ENCODE data around the gene ZNF267.

Gene ZNF267

DNA sequence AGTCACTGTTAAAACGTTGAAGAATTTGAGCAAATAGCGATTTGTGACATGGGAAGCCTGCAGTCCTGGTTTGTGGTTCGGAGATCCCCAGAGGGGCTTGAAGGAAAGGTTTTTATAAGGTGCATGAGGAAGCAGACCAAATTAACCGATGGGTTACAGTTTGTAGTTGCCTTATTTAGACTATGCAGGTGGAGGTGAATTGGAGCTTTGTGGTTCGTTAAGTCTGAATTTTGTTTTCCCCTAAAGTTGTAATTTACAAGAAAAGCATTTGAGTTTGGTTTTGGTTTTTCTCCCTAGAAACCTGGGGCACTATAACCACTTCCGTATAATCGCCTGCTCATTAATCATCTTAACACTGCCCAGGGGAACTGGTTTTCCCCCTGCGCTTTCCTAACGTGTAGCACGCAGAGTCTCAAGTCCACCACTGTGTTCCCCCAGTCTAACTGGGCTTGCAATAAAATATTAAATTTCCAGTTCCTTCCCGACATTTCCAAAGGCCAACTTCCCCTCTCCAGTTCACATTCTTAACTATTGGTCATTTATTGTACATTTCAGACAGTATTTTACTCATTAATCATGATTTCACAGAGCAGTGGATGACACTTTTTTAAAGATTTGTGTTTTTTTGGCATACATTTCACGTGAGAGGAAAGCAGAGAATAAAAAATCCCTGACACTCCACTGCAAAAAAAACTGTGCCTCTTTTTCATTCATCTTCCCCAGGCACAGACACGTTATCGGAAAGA lies 932 bp downstream of the ZNF267 start:
- TF ChIP-seq ZNF274 (IDR thresholded peaks at IDR 0.05; ENCODE audit: low read depth, low read length): no peak
- TF ChIP-seq YY1 (IDR thresholded peaks at IDR 0.05; ENCODE audit: insufficient read depth, insufficient read length): no peak
- no peak for TF ChIP-seq SUZ12 (IDR thresholded peaks at IDR 0.05; ENCODE audit: extremely low read depth, insufficient read depth, insufficient read length)
- H3K9ac ChIP-seq (ENCODE audit: insufficient read length, low read depth): peak overlapping the region; percentile 96
- no peaks in the 10 kb centered on the region; the same call in 1 of the 2 replicates for H3K9me3 ChIP-seq (ENCODE audit: insufficient read depth, low read length)
- H3K4me1 ChIP-seq (ENCODE audit: insufficient read depth, insufficient read length): peaks cover 6% of the 10 kb centered on the region
- H3K27me3 ChIP-seq (ENCODE audit: insufficient read depth, insufficient read length): peaks cover 5% of the 10 kb centered on the region
- H3K36me3 ChIP-seq (ENCODE audit: insufficient read depth, insufficient read length, low read length): peaks cover 33% of the 10 kb centered on the region
- H3K4me3 ChIP-seq (ENCODE audit: insufficient read length, low read depth): peak overlapping the region; percentile 95
- no peak for DNase-seq (ENCODE audit: low read depth, low spot score)

DNA sequence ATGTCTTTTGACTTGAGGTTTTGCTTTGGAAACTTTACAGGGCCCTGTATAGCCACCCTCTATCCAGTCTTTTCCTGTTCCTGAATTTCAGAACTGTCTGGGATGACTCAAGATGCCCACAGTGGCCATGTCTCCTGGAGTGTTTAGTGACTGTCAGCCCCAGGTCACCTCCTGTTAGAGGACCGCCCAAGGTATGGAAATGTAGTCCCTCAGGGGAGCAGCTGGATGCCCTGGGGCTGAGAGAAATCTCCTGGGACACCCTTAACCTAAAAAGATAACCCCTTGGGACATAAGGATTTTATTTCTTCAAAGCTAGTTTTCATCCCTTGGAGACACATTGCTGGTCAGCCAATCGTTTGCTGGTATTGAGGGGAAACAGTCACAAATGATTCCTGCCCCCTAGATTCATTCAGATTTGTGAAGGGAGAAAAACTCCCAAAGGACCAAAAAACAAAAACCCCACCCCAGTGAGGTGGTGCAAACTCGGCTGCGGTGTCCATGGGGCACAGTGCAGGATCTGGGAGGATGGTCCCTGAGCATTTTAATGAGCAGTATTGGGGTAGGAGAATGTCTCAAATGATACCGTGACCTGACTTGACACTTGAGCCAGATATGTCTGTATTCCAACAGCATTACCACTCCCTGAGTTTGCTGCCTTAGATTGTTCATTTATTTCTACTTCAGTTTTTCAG lies 1.7 kb downstream of the ZNF267 start:
- Histone ChIP-seq H3K9ac (ENCODE audit: insufficient read length, low read depth) (peak overlapping the region; percentile 96), H3K4me1 (ENCODE audit: insufficient read depth, insufficient read length) (peaks cover 6% of the 10 kb centered on the region), H3K27me3 (ENCODE audit: insufficient read depth, insufficient read length) (peaks cover 5% of the 10 kb centered on the region), H3K36me3 (ENCODE audit: insufficient read depth, insufficient read length, low read length) (peaks cover 40% of the 10 kb centered on the region), H3K9me3 (ENCODE audit: insufficient read depth, low read length) (peaks cover 3% of the 10 kb centered on the region; the same call in 1 of the 2 replicates), H3K4me3 (ENCODE audit: insufficient read length, low read depth) (peak overlapping the region; percentile 95)
- no peak for DNase-seq (ENCODE audit: low read depth, low spot score)
- TF ChIP-seq SUZ12 (IDR thresholded peaks at IDR 0.05; ENCODE audit: extremely low read depth, insufficient read depth, insufficient read length) (no peak), YY1 (IDR thresholded peaks at IDR 0.05; ENCODE audit: insufficient read depth, insufficient read length) (no peak), ZNF274 (IDR thresholded peaks at IDR 0.05; ENCODE audit: low read depth, low read length) (no peak)

DNA sequence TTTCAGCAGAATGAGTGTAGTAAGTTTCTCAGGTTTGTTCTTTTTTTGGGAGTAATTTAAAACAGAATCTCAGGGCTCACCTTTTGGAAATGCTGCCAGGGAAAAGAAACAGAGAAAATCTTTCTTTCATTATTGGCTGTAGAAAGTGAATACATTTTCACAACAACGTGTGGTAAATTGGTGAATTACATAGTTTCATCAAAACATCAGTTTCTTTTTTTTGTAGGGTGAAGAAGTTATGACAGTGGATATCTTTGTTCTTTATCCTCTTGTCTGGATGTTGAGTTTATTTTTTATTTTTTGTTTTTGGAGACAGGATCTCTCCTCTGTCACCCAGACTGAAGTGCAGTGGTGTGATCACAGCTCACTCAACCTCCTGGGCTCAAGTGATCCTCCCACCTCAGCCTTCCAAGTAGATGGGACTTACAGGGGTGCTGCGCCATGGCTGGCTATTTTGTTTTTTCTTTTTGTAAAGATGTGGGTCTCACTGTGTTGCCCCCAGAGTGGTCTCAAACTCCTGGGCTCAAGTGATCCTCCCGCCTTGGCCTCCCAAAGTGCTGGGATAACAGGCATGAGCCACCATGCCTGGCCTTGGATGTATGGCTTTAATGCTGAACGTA lies 2.4 kb downstream of the ZNF267 start:
- no peak overlapping the region for H3K4me3 ChIP-seq (ENCODE audit: insufficient read length, low read depth)

DNA sequence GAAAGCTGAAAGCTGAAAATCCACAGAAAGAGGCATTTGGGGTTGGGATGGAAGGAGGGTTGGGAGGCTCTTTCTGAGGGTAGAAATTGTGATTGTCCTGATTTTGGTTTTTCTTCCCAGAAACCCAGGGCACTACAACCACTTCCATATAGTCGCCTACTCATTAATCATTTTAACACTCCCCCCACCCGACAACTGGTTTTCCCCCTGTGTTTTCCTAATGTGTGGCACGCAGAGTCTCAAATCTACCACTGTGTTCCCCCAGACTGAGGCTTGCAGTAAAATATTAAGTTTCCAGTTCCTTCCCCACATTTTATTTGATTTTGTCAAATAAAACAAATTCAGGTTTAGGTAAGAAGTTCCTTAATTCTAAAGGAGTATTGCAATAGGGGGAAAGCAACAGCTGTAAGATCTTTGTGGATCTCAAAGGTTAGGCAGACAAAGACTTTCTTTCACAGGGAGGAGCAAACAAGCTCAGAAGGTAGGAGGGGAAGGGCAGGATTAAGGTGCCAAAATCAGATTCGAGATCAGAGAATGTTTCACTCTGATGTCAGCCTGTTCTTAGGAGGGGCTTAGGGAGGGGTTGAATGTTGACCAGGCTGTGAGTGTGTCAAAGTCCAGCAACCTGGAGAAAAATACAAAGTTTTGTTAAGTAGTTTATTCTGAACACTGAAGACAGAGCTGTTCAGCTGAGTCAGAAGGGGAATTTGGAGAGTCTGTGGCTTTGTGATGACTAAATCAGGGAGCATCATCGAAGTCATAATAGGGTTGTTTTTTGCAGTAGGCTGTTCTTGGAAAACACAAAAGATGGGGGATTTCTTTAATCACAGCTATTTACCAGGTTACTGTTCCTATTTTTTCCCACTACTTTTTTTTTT lies 3.6 kb downstream of the ZNF267 start:
- TF ChIP-seq ZNF274 (IDR thresholded peaks at IDR 0.05; ENCODE audit: low read depth, low read length) (no peak), SUZ12 (IDR thresholded peaks at IDR 0.05; ENCODE audit: extremely low read depth, insufficient read depth, insufficient read length) (no peak), YY1 (IDR thresholded peaks at IDR 0.05; ENCODE audit: insufficient read depth, insufficient read length) (no peak)
- Histone ChIP-seq H3K4me1 (ENCODE audit: insufficient read depth, insufficient read length) (peaks cover 8% of the 10 kb centered on the region), H3K27me3 (ENCODE audit: insufficient read depth, insufficient read length) (peaks cover 3% of the 10 kb centered on the region), H3K36me3 (ENCODE audit: insufficient read depth, insufficient read length, low read length) (peaks cover 58% of the 10 kb centered on the region), H3K9ac (ENCODE audit: insufficient read length, low read depth) (no peak overlapping the region), H3K4me3 (ENCODE audit: insufficient read length, low read depth) (no peak overlapping the region), H3K9me3 (ENCODE audit: insufficient read depth, low read length) (peaks cover 10% of the 10 kb centered on the region; the same call in 1 of the 2 replicates)
- no peak for DNase-seq (ENCODE audit: low read depth, low spot score)

More for the DNA sequence above, 2.4 kb downstream of the ZNF267 start:
- H3K27me3 ChIP-seq (ENCODE audit: insufficient read depth, insufficient read length): peaks cover 5% of the 10 kb centered on the region
- no peak overlapping the region for H3K9ac ChIP-seq (ENCODE audit: insufficient read length, low read depth)
- no peak for DNase-seq (ENCODE audit: low read depth, low spot score)
- peaks cover 10% of the 10 kb centered on the region; the same call in 1 of the 2 replicates for H3K9me3 ChIP-seq (ENCODE audit: insufficient read depth, low read length)
- peaks cover 8% of the 10 kb centered on the region for H3K4me1 ChIP-seq (ENCODE audit: insufficient read depth, insufficient read length)
- peaks cover 47% of the 10 kb centered on the region for H3K36me3 ChIP-seq (ENCODE audit: insufficient read depth, insufficient read length, low read length)
- TF ChIP-seq SUZ12 (IDR thresholded peaks at IDR 0.05; ENCODE audit: extremely low read depth, insufficient read depth, insufficient read length): no peak
- TF ChIP-seq YY1 (IDR thresholded peaks at IDR 0.05; ENCODE audit: insufficient read depth, insufficient read length): no peak
- no peak for TF ChIP-seq ZNF274 (IDR thresholded peaks at IDR 0.05; ENCODE audit: low read depth, low read length)

DNA sequence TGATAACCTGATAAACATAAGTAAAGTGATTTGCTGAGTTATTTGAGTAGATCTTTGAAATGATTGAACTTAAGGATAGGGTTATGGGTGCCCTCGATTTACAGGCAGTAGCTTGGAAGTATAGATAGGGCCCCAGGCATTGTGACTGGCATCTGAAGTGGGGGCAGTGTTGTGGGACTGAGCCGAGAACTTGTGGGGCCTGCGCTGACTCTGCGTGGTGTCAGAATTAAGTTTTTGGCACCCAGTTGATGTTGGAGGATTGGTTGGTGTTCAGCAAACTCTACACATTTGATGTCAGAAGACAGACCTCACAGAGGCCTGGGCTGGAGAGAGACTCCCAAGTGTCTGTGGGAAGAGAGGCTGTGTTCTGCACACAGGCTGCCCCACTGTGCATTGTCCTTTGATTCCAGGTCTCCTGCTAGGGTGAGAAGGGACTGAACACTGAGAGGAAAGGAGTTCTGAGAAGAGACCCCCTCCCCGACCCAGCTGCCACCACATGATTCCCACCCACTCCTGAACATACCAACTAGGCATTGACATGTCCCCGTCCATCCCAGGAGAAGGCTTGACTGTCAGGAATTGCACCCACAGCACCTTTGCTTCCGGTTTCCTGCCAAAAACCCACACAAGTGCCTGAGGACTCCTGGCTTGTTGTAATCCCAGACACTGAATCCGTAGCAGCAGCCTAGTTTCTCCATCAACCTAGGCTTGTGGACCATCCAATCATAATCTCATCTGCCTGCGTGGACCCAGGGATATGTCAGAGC lies 4.5 kb downstream of the ZNF267 start:
- no peak overlapping the region for H3K4me3 ChIP-seq (ENCODE audit: insufficient read length, low read depth)
- no peaks in the 10 kb centered on the region for H3K27me3 ChIP-seq (ENCODE audit: insufficient read depth, insufficient read length)
- no peak for DNase-seq (ENCODE audit: low read depth, low spot score)
- peaks cover 10% of the 10 kb centered on the region; the same call in 1 of the 2 replicates for H3K9me3 ChIP-seq (ENCODE audit: insufficient read depth, low read length)
- TF ChIP-seq SUZ12 (IDR thresholded peaks at IDR 0.05; ENCODE audit: extremely low read depth, insufficient read depth, insufficient read length): no peak
- no peak for TF ChIP-seq ZNF274 (IDR thresholded peaks at IDR 0.05; ENCODE audit: low read depth, low read length)
- no peak for TF ChIP-seq YY1 (IDR thresholded peaks at IDR 0.05; ENCODE audit: insufficient read depth, insufficient read length)
- peaks cover 64% of the 10 kb centered on the region for H3K36me3 ChIP-seq (ENCODE audit: insufficient read depth, insufficient read length, low read length)
- peaks cover 8% of the 10 kb centered on the region for H3K4me1 ChIP-seq (ENCODE audit: insufficient read depth, insufficient read length)
- no peak overlapping the region for H3K9ac ChIP-seq (ENCODE audit: insufficient read length, low read depth)

DNA sequence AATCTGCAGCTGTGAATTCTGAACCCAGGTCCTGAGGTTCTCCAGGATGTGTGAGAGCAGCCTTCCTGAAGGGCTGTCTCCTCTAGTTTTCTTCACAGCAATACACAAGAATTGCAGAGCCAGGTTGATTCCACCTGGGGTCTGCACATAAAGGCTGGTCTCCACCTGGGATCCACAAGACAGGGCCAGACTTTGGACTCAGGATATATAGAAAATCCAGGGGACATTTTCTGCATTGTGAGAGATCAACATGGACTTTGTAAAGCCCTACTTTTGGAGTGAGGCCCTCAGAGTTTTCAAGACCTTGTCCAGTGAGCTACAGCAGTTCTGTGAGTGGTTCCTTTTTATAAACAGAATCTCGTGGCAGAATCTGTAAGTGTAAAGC lies 6.3 kb downstream of the ZNF267 start:
- Histone ChIP-seq H3K4me3 (ENCODE audit: insufficient read length, low read depth) (no peak overlapping the region), H3K9me3 (ENCODE audit: insufficient read depth, low read length) (peaks cover 10% of the 10 kb centered on the region; the same call in 1 of the 2 replicates), H3K36me3 (ENCODE audit: insufficient read depth, insufficient read length, low read length) (peaks cover 79% of the 10 kb centered on the region), H3K27me3 (ENCODE audit: insufficient read depth, insufficient read length) (no peaks in the 10 kb centered on the region), H3K9ac (ENCODE audit: insufficient read length, low read depth) (no peak overlapping the region), H3K4me1 (ENCODE audit: insufficient read depth, insufficient read length) (peaks cover 8% of the 10 kb centered on the region)
- no peak for DNase-seq (ENCODE audit: low read depth, low spot score)
- TF ChIP-seq ZNF274 (IDR thresholded peaks at IDR 0.05; ENCODE audit: low read depth, low read length) (no peak), YY1 (IDR thresholded peaks at IDR 0.05; ENCODE audit: insufficient read depth, insufficient read length) (no peak)
